ENCODE measurements around the gene ASNS. TPM values are rescaled to one million over a fixed set of nuclear protein-coding genes. Genes with fewer than 3 reads are reported as not detected.

ASNS gene
- polyA plus RNA-seq, 1 of the 3 experiments (the other 2 are of a cell fraction), result 11.8 TPM

DNA sequence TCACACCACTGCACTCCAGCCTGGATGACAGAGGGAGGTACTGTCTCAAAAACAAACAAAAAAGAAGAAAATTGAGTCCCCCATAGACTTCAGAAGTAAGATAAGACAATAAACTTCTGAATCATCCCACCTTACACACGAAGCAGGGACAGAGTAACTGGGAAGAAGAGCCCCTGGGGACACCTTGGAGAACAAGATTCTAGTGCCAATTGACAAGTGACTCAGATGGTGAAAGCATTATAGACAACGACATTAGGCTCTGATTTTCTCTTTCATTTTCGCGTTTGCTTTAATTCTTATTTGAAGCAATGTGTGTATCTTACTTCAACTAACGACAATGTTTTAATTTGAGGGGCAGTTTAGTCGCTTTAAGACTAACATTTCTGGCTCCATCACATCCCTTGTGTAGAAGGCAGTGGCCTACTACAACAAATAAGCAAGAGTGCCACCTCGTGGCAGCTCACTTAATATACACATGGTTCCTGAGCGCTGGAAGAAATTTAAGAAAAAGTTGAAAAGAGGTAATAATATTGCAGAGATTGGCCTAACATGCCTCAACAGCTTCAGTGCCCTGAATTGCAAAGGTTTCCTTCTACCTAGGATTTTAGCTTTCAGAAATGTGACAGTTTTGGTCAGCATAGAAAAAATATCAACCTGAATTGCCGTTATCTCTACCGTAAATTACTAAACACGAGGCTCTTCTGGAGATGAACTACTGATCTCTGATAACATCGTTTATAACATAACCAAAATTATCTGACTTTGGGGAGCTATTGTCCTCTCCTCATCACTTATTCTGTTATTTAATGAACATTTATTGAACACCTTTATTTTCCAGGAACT, 36.7 kb downstream of the ASNS start:
- peak overlapping the region in 1 of 2 experiments; percentile 2; a peak in 1 of 4 replicates for H3K4me3 ChIP-seq (ENCODE audit: low read depth in 2 of 2, low read length in 1 of 2)
- WGBS (ENCODE audit: low lambda C conversion rate), result 12% methylated on average over 12 of the region's 12 CpGs
- CTCF ChIA-PET, result interaction anchor here (0.6 to 4.8 kb wide), 41 partner anchors 10 to 1919 kb away, joined by 3 to 62 read pairs (median 4); partner anchors contain the start of gene SDHAF3

More for the DNA sequence above, 36.7 kb downstream of the ASNS start:
- Histone ChIP-seq H3K79me2 (ENCODE audit: insufficient read depth) (no peaks in the 10 kb centered on the region), H4K20me1 (ENCODE audit: insufficient read depth) (no peaks in the 10 kb centered on the region), H3K27ac (ENCODE audit: low read depth in 2 of 2, low read length in 1 of 2) (no peak overlapping the region), H3K9ac (no peak overlapping the region), H3K9me3 (no peaks in the 10 kb centered on the region), H3K4me2 (0 out of 2 replicates have a peak overlapping the region, but pooled peaks have one; percentile 8), H3K9me2 (no peaks in the 10 kb centered on the region), H3K4me1 (ENCODE audit: control insufficient read depth in 1 of 2, insufficient read depth in 2 of 2, low read depth in 1 of 2, low read length in 1 of 2) (no peaks in the 10 kb centered on the region), H3K27me3 (ENCODE audit: insufficient read depth) (peaks cover 32% of the 10 kb centered on the region), H3K36me3 (replicated peaks in 1 of 2; ENCODE audit: control insufficient read depth in 1 of 2, insufficient read depth in 2 of 2, low read length in 1 of 2) (no peaks in the 10 kb centered on the region), H3F3A (replicated peaks; ENCODE audit: insufficient read depth) (no peaks in the 10 kb centered on the region), H2AFZ (ENCODE audit: low read depth) (no peak overlapping the region)
- POLR2A ChIA-PET, result no interaction called here
- TF ChIP-seq, protein P1, sequence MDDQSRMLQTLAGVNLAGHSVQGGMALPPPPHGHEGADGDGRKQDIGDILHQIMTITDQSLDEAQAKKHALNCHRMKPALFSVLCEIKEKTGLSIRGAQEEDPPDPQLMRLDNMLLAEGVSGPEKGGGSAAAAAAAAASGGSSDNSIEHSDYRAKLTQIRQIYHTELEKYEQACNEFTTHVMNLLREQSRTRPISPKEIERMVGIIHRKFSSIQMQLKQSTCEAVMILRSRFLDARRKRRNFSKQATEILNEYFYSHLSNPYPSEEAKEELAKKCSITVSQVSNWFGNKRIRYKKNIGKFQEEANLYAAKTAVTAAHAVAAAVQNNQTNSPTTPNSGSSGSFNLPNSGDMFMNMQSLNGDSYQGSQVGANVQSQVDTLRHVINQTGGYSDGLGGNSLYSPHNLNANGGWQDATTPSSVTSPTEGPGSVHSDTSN (IDR thresholded peaks at IDR 0.05), result no peak
- TF ChIP-seq TAF1 (IDR thresholded peaks at IDR 0.05; ENCODE audit: borderline replicate concordance, low read depth, low read length), result no peak
- peak; percentile 75 for TF ChIP-seq RAD21 (IDR thresholded peaks at IDR 0.05; ENCODE audit: low read length)
- TF ChIP-seq, protein P2, sequence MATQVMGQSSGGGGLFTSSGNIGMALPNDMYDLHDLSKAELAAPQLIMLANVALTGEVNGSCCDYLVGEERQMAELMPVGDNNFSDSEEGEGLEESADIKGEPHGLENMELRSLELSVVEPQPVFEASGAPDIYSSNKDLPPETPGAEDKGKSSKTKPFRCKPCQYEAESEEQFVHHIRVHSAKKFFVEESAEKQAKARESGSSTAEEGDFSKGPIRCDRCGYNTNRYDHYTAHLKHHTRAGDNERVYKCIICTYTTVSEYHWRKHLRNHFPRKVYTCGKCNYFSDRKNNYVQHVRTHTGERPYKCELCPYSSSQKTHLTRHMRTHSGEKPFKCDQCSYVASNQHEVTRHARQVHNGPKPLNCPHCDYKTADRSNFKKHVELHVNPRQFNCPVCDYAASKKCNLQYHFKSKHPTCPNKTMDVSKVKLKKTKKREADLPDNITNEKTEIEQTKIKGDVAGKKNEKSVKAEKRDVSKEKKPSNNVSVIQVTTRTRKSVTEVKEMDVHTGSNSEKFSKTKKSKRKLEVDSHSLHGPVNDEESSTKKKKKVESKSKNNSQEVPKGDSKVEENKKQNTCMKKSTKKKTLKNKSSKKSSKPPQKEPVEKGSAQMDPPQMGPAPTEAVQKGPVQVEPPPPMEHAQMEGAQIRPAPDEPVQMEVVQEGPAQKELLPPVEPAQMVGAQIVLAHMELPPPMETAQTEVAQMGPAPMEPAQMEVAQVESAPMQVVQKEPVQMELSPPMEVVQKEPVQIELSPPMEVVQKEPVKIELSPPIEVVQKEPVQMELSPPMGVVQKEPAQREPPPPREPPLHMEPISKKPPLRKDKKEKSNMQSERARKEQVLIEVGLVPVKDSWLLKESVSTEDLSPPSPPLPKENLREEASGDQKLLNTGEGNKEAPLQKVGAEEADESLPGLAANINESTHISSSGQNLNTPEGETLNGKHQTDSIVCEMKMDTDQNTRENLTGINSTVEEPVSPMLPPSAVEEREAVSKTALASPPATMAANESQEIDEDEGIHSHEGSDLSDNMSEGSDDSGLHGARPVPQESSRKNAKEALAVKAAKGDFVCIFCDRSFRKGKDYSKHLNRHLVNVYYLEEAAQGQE (IDR thresholded peaks at IDR 0.05; ENCODE audit: low read depth, low read length), result no peak
- TF ChIP-seq, protein P3, sequence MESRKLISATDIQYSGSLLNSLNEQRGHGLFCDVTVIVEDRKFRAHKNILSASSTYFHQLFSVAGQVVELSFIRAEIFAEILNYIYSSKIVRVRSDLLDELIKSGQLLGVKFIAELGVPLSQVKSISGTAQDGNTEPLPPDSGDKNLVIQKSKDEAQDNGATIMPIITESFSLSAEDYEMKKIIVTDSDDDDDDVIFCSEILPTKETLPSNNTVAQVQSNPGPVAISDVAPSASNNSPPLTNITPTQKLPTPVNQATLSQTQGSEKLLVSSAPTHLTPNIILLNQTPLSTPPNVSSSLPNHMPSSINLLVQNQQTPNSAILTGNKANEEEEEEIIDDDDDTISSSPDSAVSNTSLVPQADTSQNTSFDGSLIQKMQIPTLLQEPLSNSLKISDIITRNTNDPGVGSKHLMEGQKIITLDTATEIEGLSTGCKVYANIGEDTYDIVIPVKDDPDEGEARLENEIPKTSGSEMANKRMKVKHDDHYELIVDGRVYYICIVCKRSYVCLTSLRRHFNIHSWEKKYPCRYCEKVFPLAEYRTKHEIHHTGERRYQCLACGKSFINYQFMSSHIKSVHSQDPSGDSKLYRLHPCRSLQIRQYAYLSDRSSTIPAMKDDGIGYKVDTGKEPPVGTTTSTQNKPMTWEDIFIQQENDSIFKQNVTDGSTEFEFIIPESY (IDR thresholded peaks at IDR 0.05; ENCODE audit: borderline replicate concordance, low read depth), result no peak
- TF ChIP-seq EZH2phosphoT487 (IDR thresholded peaks at IDR 0.05; ENCODE audit: borderline replicate concordance, low read depth), result no peak
- TF ChIP-seq GATA2 (CRISPR knock-in tag; IDR thresholded peaks at IDR 0.05), result no peak
- TF ChIP-seq RCOR1 (IDR thresholded peaks at IDR 0.05; ENCODE audit: low read length), result 0 out of 2 replicates have a peak, but pooled peaks have one; percentile 18
- TF ChIP-seq CTCF (IDR thresholded peaks at IDR 0.05), result peak; percentile 95
- TF ChIP-seq SMC3 (IDR thresholded peaks at IDR 0.05; ENCODE audit: low read depth, low read length), result peak; percentile 84
- no peak for TF ChIP-seq RXRA (IDR thresholded peaks at IDR 0.05; ENCODE audit: borderline replicate concordance, low read depth)
- DNase-seq, result peak; percentile 61

Measured in SK-N-SH (cell line).